PC-9 (cell line): ENCODE data around the gene CENPV. TPM values are rescaled to one million over a fixed set of nuclear protein-coding genes. Genes with fewer than 3 reads are reported as not detected.
"Not testable (repeated sequence)": the region's sequence is repeated elsewhere in the genome, so short reads cannot be mapped to it uniquely, and the experiment has no call there.

ENCODE experiments used
- BruUV-seq: library from RNA; stranded (reverse); fragments of 400-500 nt; replicated peaks from 2 replicates; lab custom pipeline; 2021; lab: Mats Ljungman, UMichigan
- CTCF ChIA-PET: fragments of 300-600 bp; sonication (Branson Sonifier 250); formaldehyde crosslinking; loops from one replicate; lab custom pipeline; 2022; ENCODE audit warnings: antibody characterized with exemption; lab: Charles Lee
- POLR2A ChIA-PET: fragments of 300-600 bp; sonication (Branson Sonifier 250); formaldehyde crosslinking; loops from one replicate; lab custom pipeline; 2022; ENCODE audit warnings: antibody characterized with exemption; ENCODE audit not compliant: unreplicated experiment; lab: Charles Lee
- DNase-seq, 2 experiments: peaks; one replicate each; pipeline versions ENCODE4 v3.0.0 to v3.0.0-alpha.2; 2015 to 2022; ENCODE audit warnings: mixed read lengths in 1 of 2
- H2AFZ ChIP-seq: fragments of 200-600 bp; sonication (generic); 2 replicates; pipeline ENCODE4 v1.8.1; 2017; ENCODE audit warnings: antibody characterized with exemption
- H3F3A ChIP-seq: fragments of 200-600 bp; sonication (generic); 2 replicates; pipeline ENCODE4 v1.8.1; 2017; ENCODE audit warnings: antibody characterized with exemption, mild to moderate bottlenecking, low read depth; ENCODE audit not compliant: insufficient read depth
- H3K27ac ChIP-seq: fragments of 200-600 bp; sonication (generic); 2 replicates; pipeline ENCODE4 v1.6.1; 2016; ENCODE audit warnings: mixed run types
- H3K27me3 ChIP-seq: fragments of 200-600 bp; sonication (generic); 2 replicates; pipeline ENCODE4 v1.6.1; 2016; ENCODE audit warnings: low read depth, mixed run types; ENCODE audit not compliant: insufficient read depth
- H3K36me3 ChIP-seq: fragments of 200-600 bp; sonication (generic); 2 replicates; pipeline ENCODE4 v1.6.1; 2016; ENCODE audit warnings: low read depth, mixed run types
- H3K4me1 ChIP-seq: fragments of 200-600 bp; sonication (generic); replicated peaks from 2 replicates; pipeline ENCODE4 v1.6.1; 2016; ENCODE audit warnings: mixed run types; ENCODE audit not compliant: insufficient read depth
- H3K4me2 ChIP-seq: fragments of 200-600 bp; sonication (generic); 2 replicates; pipeline ENCODE4 v1.6.1; 2017; ENCODE audit warnings: mixed run types
- H3K4me3 ChIP-seq: fragments of 200-600 bp; sonication (generic); 2 replicates; pipeline ENCODE4 v1.6.1; 2016; ENCODE audit warnings: mixed run types
- H3K79me2 ChIP-seq: fragments of 200-600 bp; sonication (generic); 2 replicates; pipeline ENCODE4 v1.6.1; 2017; ENCODE audit warnings: low read depth, mixed run types
- H3K9me2 ChIP-seq: fragments of 200-600 bp; sonication (generic); 2 replicates; pipeline ENCODE4 v1.8.1; 2017; ENCODE audit warnings: mild to moderate bottlenecking; ENCODE audit not compliant: insufficient read depth
- H3K9me3 ChIP-seq: fragments of 200-600 bp; sonication (generic); 2 replicates; pipeline ENCODE4 v1.8.1; 2016; ENCODE audit warnings: low read depth; ENCODE audit not compliant: insufficient read depth
- H4K20me1 ChIP-seq: fragments of 200-600 bp; sonication (generic); 2 replicates; pipeline ENCODE4 v1.8.1; 2017; ENCODE audit not compliant: insufficient read depth
- EZH2 ChIP-seq: fragments of 200-600 bp; sonication (generic); IDR thresholded peaks from 2 replicates; pipeline ENCODE4 v1.8.0; 2017; ENCODE audit warnings: antibody characterized with exemption, low read depth
- intact Hi-C: fragments of 100-400 bp; cut with micrococcal nuclease; formaldehyde crosslinking; loops from one replicate; pipeline ENCODE4 v1.10.0; 2022; ENCODE audit not compliant: unreplicated experiment
- total RNA-seq: library from RNA; stranded (reverse); gene quantifications from 2 replicates; pipeline ENCODE4 v1.2.3, GENCODE V29; 2021
- TF ChIP-seq, protein P1 (sequence below): fragments of 200-600 bp; sonication (generic); conservative IDR thresholded peaks from 2 replicates; pipeline ENCODE4 v1.6.1; 2017; ENCODE audit warnings: mixed run types, antibody characterized with exemption, mild to moderate bottlenecking, moderate library complexity

Gene CENPV
- total RNA-seq, 1 experiment from 2014 or later = 12.6 TPM

DNA sequence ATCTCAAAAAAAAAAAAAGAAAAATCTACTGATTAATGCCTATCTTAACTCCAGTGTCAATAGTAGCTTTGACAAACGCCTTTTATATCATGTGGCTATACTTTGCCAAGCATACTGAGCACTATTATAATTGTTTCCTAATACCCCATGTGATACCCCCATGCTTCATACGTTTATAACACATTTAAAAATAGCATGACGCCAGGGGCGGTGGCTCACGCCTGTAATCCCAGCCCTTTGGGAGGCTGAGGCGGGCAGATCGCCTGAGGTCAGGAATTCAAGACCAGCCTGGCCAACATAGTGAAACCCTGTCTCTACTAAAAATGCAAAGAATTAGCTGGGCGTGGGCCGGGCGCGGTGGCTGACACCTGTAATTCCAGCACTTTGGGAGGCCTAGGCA is 39.2 kb upstream of the CENPV start:
- CTCF ChIA-PET, H4K20me1 ChIP-seq, H3K27ac ChIP-seq, H3K4me3 ChIP-seq, H3K4me1 ChIP-seq, H3K9me2 ChIP-seq, H3K4me2 ChIP-seq, H2AFZ ChIP-seq, H3K27me3 ChIP-seq, H3F3A ChIP-seq, POLR2A ChIA-PET, DNase-seq, H3K9me3 ChIP-seq, intact Hi-C loops, BruUV-seq, H3K79me2 ChIP-seq, H3K36me3 ChIP-seq: not testable (repeated sequence)

GRCh38 chr17:16391451-16391850 is 38.2 kb upstream of the CENPV start:
- H3K36me3 ChIP-seq = no peaks in the 10 kb centered on the region
- H3K9me3 ChIP-seq = no peaks in the 10 kb centered on the region
- no peak overlapping the region for H3K4me3 ChIP-seq
- H3K4me1 ChIP-seq = no peaks in the 10 kb centered on the region
- POLR2A ChIA-PET = no interaction called here
- no peak overlapping the region for H3K4me2 ChIP-seq
- no peak overlapping the region for H3K27ac ChIP-seq
- H3K79me2 ChIP-seq = peaks cover 6% of the 10 kb centered on the region; the same call in 1 of the 2 replicates
- no peaks in the 10 kb centered on the region for H4K20me1 ChIP-seq
- H3F3A ChIP-seq = no peaks in the 10 kb centered on the region
- no peaks in the 10 kb centered on the region for H3K9me2 ChIP-seq
- BruUV-seq = no TSS peak
- H2AFZ ChIP-seq = no peak overlapping the region
- intact Hi-C loops = no loop called here
- TF ChIP-seq, protein P1, sequence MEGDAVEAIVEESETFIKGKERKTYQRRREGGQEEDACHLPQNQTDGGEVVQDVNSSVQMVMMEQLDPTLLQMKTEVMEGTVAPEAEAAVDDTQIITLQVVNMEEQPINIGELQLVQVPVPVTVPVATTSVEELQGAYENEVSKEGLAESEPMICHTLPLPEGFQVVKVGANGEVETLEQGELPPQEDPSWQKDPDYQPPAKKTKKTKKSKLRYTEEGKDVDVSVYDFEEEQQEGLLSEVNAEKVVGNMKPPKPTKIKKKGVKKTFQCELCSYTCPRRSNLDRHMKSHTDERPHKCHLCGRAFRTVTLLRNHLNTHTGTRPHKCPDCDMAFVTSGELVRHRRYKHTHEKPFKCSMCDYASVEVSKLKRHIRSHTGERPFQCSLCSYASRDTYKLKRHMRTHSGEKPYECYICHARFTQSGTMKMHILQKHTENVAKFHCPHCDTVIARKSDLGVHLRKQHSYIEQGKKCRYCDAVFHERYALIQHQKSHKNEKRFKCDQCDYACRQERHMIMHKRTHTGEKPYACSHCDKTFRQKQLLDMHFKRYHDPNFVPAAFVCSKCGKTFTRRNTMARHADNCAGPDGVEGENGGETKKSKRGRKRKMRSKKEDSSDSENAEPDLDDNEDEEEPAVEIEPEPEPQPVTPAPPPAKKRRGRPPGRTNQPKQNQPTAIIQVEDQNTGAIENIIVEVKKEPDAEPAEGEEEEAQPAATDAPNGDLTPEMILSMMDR = no peak
- TF ChIP-seq EZH2 = no peak
- CTCF ChIA-PET = no interaction called here
- no peaks in the 10 kb centered on the region for H3K27me3 ChIP-seq
- no peak for DNase-seq

DNA sequence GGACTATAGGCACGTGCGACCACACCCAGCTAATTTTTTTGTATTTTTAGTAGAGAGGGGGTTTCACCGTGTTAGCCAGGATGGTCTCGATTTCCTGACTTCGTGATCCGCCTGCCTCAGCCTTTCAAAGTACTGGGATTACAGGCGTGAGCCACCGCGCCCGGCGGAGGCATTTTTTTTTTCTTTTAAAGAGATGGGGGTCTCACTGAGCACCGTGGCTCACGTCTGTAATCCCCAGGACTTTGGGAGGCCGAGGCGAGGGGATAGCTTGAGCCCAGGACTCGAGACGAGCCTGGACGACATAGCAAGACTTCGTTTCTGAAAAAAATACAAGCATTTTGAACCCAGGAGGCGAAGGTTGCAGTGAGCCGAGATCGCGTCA is 32.8 kb upstream of the CENPV start:
- Histone ChIP-seq H4K20me1 (peaks cover 13% of the 10 kb centered on the region; the same call in 1 of the 2 replicates), H2AFZ (peak overlapping the region; percentile 75; the same call in 1 of the 2 replicates), H3K4me1 (peaks cover 10% of the 10 kb centered on the region; the same call in 1 of the 2 replicates), H3K4me3 (peak overlapping the region; percentile 63; the same call in 1 of the 2 replicates), H3F3A (peaks cover 19% of the 10 kb centered on the region; the same call in 1 of the 2 replicates), H3K79me2 (peaks cover 33% of the 10 kb centered on the region), H3K4me2 (peak overlapping the region; percentile 63), H3K27ac (peak overlapping the region; percentile 49)
- intact Hi-C loops = loop anchor here (1.0 to 2.0 kb wide), 4 partner anchors 33 to 150 kb away; no protein-coding TSS in a partner anchor
- BruUV-seq, H3K36me3 ChIP-seq, DNase-seq, H3K9me3 ChIP-seq, H3K27me3 ChIP-seq, H3K9me2 ChIP-seq: not testable (repeated sequence)
- POLR2A ChIA-PET = interaction anchor here (0.7 kb wide), 1 partner anchor 53 kb away, joined by 12 read pairs; no protein-coding TSS in a partner anchor
- CTCF ChIA-PET = interaction anchor here (0.7 kb wide), 2 partner anchors 48 to 103 kb away, joined by 3 to 5 read pairs; no protein-coding TSS in a partner anchor

DNA sequence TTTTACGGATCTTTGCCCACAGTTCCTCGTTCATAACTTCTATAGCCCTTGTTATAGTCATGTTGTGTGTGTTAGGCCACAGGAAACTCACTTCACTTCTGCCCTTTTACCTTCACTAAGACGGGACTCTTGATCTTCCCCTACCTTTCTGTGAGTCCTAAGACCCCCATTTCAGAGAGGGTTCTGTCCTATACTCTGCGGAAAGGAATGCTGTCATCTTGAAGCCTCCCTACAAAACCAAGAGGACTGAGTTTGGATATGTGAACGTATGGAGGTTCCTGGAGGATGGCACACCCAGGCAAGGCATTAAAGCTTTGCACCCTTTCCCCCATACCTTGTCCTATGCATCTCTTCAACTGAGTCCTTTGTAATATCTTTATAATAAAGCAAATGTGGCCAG is 31.3 kb upstream of the CENPV start:
- H3K4me2 ChIP-seq = no peak overlapping the region
- H3F3A ChIP-seq = peaks cover 19% of the 10 kb centered on the region; the same call in 1 of the 2 replicates
- ChIA-PET CTCF (interaction anchor here (1.3 kb wide), 1 partner anchor 21 kb away, joined by 4 read pairs; no protein-coding TSS in a partner anchor), POLR2A (interaction anchor here (0.6 to 0.8 kb wide), 4 partner anchors 54 to 1110 kb away, joined by 5 to 17 read pairs (median 6); no protein-coding TSS in a partner anchor)
- intact Hi-C loops = no loop called here
- no peak overlapping the region for H2AFZ ChIP-seq
- no peak overlapping the region for H3K4me3 ChIP-seq
- no peaks in the 10 kb centered on the region for H3K27me3 ChIP-seq
- peaks cover 36% of the 10 kb centered on the region for H3K79me2 ChIP-seq
- H3K4me1 ChIP-seq = peaks cover 11% of the 10 kb centered on the region
- H4K20me1 ChIP-seq = peaks cover 13% of the 10 kb centered on the region; the same call in 1 of the 2 replicates
- no peak for DNase-seq
- no peaks in the 10 kb centered on the region for H3K9me2 ChIP-seq
- BruUV-seq = no TSS peak
- H3K27ac ChIP-seq = no peak overlapping the region
- H3K9me3 ChIP-seq = no peaks in the 10 kb centered on the region
- TF ChIP-seq, protein P1 = no peak
- no peak for TF ChIP-seq EZH2
- H3K36me3 ChIP-seq = peaks cover 7% of the 10 kb centered on the region; the same call in 1 of the 2 replicates
